ENCODE data around the gene RPRM. TPM values are rescaled to one million over a fixed set of nuclear protein-coding genes. Genes with fewer than 3 reads are reported as not detected.

RPRM gene
- total and polyA plus RNA-seq, 2 donors from 2014 or later = 0.16 to 1.3 TPM

DNA sequence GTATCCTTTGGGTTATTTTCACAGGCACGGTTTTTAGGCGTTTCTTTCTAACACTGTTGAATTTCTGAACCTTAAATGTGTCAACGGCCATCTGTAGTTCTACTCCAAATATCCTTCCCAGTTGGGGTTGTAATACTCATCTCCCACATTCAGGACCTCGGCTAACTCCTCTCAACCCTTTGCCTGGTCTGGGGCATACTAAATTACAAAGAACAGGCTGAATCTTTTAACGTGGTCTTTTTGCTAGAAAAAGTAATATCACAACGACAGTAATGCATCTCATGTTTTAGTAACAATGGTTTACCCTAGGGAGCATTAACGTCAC, 2.1 kb downstream of the RPRM start:
- FAIRE-seq (no peak), DNase-seq (peak in 2 of 5 donors; percentile 37 to 46)
- Histone ChIP-seq H3K4me3 (ENCODE audit: low read length in 3 of 3) (peak overlapping the region in 2 of 3 donors; percentile 11 to 53), H3K9me3 (ENCODE audit: control insufficient read depth in 2 of 3, insufficient read depth in 1 of 3, low read length in 3 of 3) (no peaks in the 10 kb centered on the region), H3K27me3 (ENCODE audit: control insufficient read depth, insufficient read depth, low read length) (peaks cover 11% of the 10 kb centered on the region), H3K4me1 (ENCODE audit: control insufficient read depth in 2 of 3, insufficient read depth in 2 of 3, low read depth in 1 of 3, low read length in 3 of 3) (peaks cover 0 to 14% (median 5%) of the 10 kb centered on the region in 3 donors), H3K27ac (ENCODE audit: low read depth in 2 of 2, low read length in 2 of 2) (no peak overlapping the region), H3K9ac (ENCODE audit: low read length in 3 of 3) (no peak overlapping the region), H3K36me3 (ENCODE audit: control insufficient read depth in 2 of 3, insufficient read depth in 3 of 3, low read length in 3 of 3) (no peaks in the 10 kb centered on the region)
- no peak for TF ChIP-seq CTCF (IDR thresholded peaks at IDR 0.05; ENCODE audit: borderline replicate concordance, extremely low read depth, insufficient read depth)
- intact Hi-C loops (cut with DNase I) = no loop called here

- peaks cover 11% of the 10 kb centered on the region for H3K27me3 ChIP-seq (ENCODE audit: control insufficient read depth, insufficient read depth, low read length)
- DNase-seq (no peak), FAIRE-seq (no peak)
- H3K4me3 ChIP-seq (ENCODE audit: low read length in 3 of 3) = no peak overlapping the region
- H3K9ac ChIP-seq (ENCODE audit: low read length in 3 of 3) = no peak overlapping the region
- intact Hi-C loops (cut with DNase I) = no loop called here
- H3K9me3 ChIP-seq (ENCODE audit: control insufficient read depth in 2 of 3, insufficient read depth in 1 of 3, low read length in 3 of 3) = no peaks in the 10 kb centered on the region
- H3K27ac ChIP-seq (ENCODE audit: low read depth in 2 of 2, low read length in 2 of 2) = no peak overlapping the region
- H3K36me3 ChIP-seq (ENCODE audit: control insufficient read depth in 2 of 3, insufficient read depth in 3 of 3, low read length in 3 of 3) = no peaks in the 10 kb centered on the region
- no peak for TF ChIP-seq CTCF (IDR thresholded peaks at IDR 0.05; ENCODE audit: borderline replicate concordance, extremely low read depth, insufficient read depth)
- peaks cover 0 to 14% (median 5%) of the 10 kb centered on the region in 3 donors for H3K4me1 ChIP-seq (ENCODE audit: control insufficient read depth in 2 of 3, insufficient read depth in 2 of 3, low read depth in 1 of 3, low read length in 3 of 3)
These were observed 3.6 kb downstream of the RPRM start for GRCh38 chr2:153474876-153475435.

- peaks cover 0 to 14% (median 5%) of the 10 kb centered on the region in 3 donors for H3K4me1 ChIP-seq (ENCODE audit: control insufficient read depth in 2 of 3, insufficient read depth in 2 of 3, low read depth in 1 of 3, low read length in 3 of 3)
- no peaks in the 10 kb centered on the region for H3K9me3 ChIP-seq (ENCODE audit: control insufficient read depth in 2 of 3, insufficient read depth in 1 of 3, low read length in 3 of 3)
- H3K9ac ChIP-seq (ENCODE audit: low read length in 3 of 3) = no peak overlapping the region
- no peaks in the 10 kb centered on the region for H3K36me3 ChIP-seq (ENCODE audit: control insufficient read depth in 2 of 3, insufficient read depth in 3 of 3, low read length in 3 of 3)
- no peak overlapping the region for H3K27ac ChIP-seq (ENCODE audit: low read depth in 2 of 2, low read length in 2 of 2)
- FAIRE-seq (no peak), DNase-seq (no peak)
- TF ChIP-seq CTCF (IDR thresholded peaks at IDR 0.05; ENCODE audit: borderline replicate concordance, extremely low read depth, insufficient read depth) = no peak
- intact Hi-C loops (cut with DNase I) = no loop called here
- H3K4me3 ChIP-seq (ENCODE audit: low read length in 3 of 3) = no peak overlapping the region
- H3K27me3 ChIP-seq (ENCODE audit: control insufficient read depth, insufficient read depth, low read length) = peaks cover 11% of the 10 kb centered on the region
These were observed 4.2 kb downstream of the RPRM start for GRCh38 chr2:153474407-153474806.

- DNase-seq = no peak
- peaks cover 6% of the 10 kb centered on the region for H3K27me3 ChIP-seq (ENCODE audit: control insufficient read depth, insufficient read depth, low read length)
- FAIRE-seq = no peak
- no peaks in the 10 kb centered on the region for H3K4me1 ChIP-seq (ENCODE audit: control insufficient read depth in 2 of 3, insufficient read depth in 2 of 3, low read depth in 1 of 3, low read length in 3 of 3)
- no peak overlapping the region for H3K4me3 ChIP-seq (ENCODE audit: low read length in 3 of 3)
- no peak for TF ChIP-seq CTCF (IDR thresholded peaks at IDR 0.05; ENCODE audit: borderline replicate concordance, extremely low read depth, insufficient read depth)
- H3K9ac ChIP-seq (ENCODE audit: low read length in 3 of 3) = no peak overlapping the region
- H3K27ac ChIP-seq (ENCODE audit: low read depth in 2 of 2, low read length in 2 of 2) = no peak overlapping the region
- intact Hi-C loops (cut with DNase I) = no loop called here
- H3K36me3 ChIP-seq (ENCODE audit: control insufficient read depth in 2 of 3, insufficient read depth in 3 of 3, low read length in 3 of 3) = no peaks in the 10 kb centered on the region
- H3K9me3 ChIP-seq (ENCODE audit: control insufficient read depth in 2 of 3, insufficient read depth in 1 of 3, low read length in 3 of 3) = no peaks in the 10 kb centered on the region
These were observed 7.7 kb downstream of the RPRM start for GRCh38 chr2:153470867-153471266.

All from kidney (tissue), 14 donors.